ENCODE data around the gene TBL1XR1. TPM values are rescaled to one million over a fixed set of nuclear protein-coding genes. Genes with fewer than 3 reads are reported as not detected.

The TBL1XR1 gene
- total and polyA plus RNA-seq, 8 donors = 14.1 to 93.0 (median 47.2) TPM

DNA sequence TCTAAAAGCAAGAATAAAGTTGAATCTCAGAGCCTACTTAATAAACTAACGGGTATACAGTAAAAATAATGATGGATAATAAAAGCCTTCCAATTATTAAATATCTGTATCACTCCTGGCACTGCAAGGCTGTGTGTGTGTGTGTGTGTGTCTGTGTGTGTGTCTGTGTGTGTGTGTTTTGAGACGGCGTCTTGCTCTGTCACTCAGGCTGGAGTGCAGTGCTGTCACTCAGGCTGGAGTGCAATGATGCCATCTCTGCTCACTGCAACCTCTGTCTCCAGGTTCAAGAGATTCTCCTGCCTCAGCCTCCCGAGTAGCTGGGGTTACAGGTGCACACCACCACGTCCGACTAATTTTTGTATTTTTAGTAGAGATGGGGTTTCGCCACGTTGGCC, 62.5 kb downstream of the TBL1XR1 start:
- 91 to 94% methylated on average over 8 of the region's 8 CpGs for WGBS, 2 donors
- no peak overlapping the region for H3K4me3 ChIP-seq
- no peaks in the 10 kb centered on the region for H3K36me3 ChIP-seq
- no peak for FAIRE-seq
- no peaks in the 10 kb centered on the region for H3K4me1 ChIP-seq
- TF ChIP-seq, protein P1, sequence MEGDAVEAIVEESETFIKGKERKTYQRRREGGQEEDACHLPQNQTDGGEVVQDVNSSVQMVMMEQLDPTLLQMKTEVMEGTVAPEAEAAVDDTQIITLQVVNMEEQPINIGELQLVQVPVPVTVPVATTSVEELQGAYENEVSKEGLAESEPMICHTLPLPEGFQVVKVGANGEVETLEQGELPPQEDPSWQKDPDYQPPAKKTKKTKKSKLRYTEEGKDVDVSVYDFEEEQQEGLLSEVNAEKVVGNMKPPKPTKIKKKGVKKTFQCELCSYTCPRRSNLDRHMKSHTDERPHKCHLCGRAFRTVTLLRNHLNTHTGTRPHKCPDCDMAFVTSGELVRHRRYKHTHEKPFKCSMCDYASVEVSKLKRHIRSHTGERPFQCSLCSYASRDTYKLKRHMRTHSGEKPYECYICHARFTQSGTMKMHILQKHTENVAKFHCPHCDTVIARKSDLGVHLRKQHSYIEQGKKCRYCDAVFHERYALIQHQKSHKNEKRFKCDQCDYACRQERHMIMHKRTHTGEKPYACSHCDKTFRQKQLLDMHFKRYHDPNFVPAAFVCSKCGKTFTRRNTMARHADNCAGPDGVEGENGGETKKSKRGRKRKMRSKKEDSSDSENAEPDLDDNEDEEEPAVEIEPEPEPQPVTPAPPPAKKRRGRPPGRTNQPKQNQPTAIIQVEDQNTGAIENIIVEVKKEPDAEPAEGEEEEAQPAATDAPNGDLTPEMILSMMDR (IDR thresholded peaks at IDR 0.05) = no peak
- no peak overlapping the region for H3K27ac ChIP-seq
- no peak for ATAC-seq
- intact Hi-C loops (cut with DNase I) = no loop called here
- DNase-seq = no peak
- H3K9me3 ChIP-seq = no peaks in the 10 kb centered on the region
- no peaks in the 10 kb centered on the region for H3K27me3 ChIP-seq

DNA sequence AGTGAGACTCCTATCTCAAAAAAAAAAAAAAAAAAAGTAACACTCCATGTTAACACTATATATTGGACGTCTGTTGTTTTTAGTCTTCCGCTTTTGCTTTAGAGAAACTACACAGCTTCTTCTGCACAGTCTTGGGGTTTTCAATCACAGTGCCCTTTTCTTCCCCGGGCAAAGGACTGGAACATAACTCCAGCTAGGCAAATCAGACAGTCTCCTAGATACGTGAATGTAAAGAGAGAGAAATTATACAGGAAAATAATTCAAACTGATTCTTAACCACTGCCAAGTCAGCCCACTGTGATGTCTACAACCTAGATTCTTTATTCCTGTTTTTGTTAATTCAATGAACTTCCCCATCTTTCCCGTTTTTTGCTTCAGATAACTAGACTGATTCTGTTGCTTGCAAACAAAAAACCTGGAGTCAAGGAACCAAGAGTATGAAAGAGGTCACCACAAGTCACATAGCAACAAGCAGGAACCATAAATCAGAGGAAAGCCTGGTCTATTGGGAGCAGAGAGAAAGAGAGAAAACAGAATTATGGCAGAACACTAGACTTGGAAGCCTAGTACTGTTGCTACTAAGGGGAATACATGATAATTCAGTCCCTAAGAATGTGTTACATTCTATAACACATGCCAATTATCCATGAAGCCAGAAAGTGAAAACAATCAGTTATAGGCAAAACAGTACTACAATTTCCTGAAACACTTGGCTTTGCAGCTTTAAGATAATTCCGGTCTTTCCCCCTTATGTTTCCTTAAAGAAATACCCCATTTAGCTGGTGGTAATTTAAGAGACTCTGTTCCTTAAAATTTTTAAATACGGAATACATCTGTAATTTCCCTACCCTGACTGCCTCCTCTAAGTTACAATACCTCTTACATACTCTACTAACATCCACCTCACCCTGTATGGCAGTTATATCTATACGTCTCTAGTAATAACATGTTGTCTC, 63.1 kb downstream of the TBL1XR1 start:
- 78 to 85% methylated on average over 8 of the region's 8 CpGs for WGBS, 2 donors
- Histone ChIP-seq H3K9me3 (no peaks in the 10 kb centered on the region), H3K27ac (no peak overlapping the region), H3K4me3 (no peak overlapping the region), H3K4me1 (no peaks in the 10 kb centered on the region), H3K36me3 (no peaks in the 10 kb centered on the region), H3K27me3 (no peaks in the 10 kb centered on the region)
- TF ChIP-seq, protein P1 (IDR thresholded peaks at IDR 0.05) = no peak
- no peak for DNase-seq
- FAIRE-seq = no peak
- ATAC-seq = peak in 1 of 4 donors; percentile 14
- intact Hi-C loops (cut with DNase I) = no loop called here

DNA sequence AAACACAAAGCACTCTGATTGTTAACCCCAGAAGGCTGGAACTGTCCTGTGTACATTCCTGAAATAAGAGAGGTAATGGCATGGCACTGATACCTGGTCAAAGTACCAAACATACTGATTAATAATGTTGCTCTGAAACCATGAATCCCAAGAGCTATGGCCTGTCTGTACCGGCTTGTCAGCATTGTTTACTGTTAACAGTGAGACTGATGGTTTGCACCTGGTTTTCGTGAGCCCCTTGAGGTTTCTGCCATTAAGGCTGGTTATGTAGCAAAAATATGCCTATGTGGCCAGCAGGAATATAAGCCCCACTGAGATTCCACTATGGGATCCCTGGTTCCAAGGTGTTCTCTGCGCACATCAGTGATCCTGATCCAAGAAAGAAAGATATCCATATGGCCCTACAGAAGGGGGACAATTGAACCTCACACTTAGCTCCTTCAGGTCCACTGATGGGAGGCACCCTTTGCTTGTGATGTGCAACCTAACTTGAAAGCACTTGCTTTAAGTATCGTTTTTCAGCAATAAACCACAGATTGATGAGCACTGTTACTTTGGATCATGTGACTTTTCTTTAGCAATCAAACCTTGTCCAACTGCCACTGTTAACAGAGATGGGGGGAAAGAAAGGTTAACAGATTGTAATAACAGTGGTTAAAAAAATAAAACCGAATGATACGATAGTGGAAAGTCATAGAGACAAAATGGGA, 65.2 kb downstream of the TBL1XR1 start:
- WGBS, 2 donors = 72 to 74% methylated on average over 6 of the region's 6 CpGs
- DNase-seq = no peak

DNA sequence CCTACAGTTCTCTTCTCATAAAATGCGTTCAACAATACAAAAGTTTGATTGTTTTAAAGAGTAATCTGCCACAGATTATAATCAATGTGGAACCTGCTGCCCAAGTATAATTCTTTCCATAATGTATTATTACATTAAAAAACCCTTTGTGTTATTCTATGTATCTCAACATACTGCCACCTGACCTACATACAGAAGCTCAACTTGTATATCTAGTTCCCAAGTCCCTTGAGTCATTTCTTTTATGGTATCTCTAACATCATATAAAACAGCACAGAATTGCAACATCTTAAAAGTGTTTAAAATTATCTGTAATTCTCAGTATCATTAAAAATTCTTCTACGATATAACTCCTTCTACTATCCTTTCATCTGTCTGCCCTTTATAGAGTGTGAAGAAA, 70.3 kb downstream of the TBL1XR1 start:
- Histone ChIP-seq H3K27ac (no peak overlapping the region), H3K4me3 (no peak overlapping the region), H3K36me3 (no peaks in the 10 kb centered on the region), H3K27me3 (no peaks in the 10 kb centered on the region), H3K9me3 (no peaks in the 10 kb centered on the region), H3K4me1 (peaks cover 2 to 29% (median 24%) of the 10 kb centered on the region in 3 donors)
- TF ChIP-seq, protein P1 (IDR thresholded peaks at IDR 0.05) = no peak
- intact Hi-C loops (cut with DNase I) = no loop called here
- FAIRE-seq (no peak), ATAC-seq (no peak), DNase-seq (no peak)
- 78% methylated on average over 2 of the region's 2 CpGs for WGBS, 2 donors

More for the DNA sequence above, 65.2 kb downstream of the TBL1XR1 start:
- Histone ChIP-seq H3K4me3 (no peak overlapping the region), H3K27me3 (no peaks in the 10 kb centered on the region), H3K27ac (no peak overlapping the region), H3K4me1 (no peaks in the 10 kb centered on the region), H3K36me3 (no peaks in the 10 kb centered on the region), H3K9me3 (no peaks in the 10 kb centered on the region)
- no peak for FAIRE-seq
- no peak for ATAC-seq
- intact Hi-C loops (cut with DNase I) = no loop called here
- TF ChIP-seq, protein P1 (IDR thresholded peaks at IDR 0.05) = no peak

All from pancreas (tissue), 10 donors.